HG03571 (cell line): ENCODE results near the gene FBXW7.

ENCODE experiments used
- ATAC-seq: cut with Tn5 transposase; IDR thresholded peaks from one replicate; pipeline ENCODE4 v1.9.1; 2021; ENCODE audit not compliant: unreplicated experiment

The FBXW7 gene

GRCh38 chr4:152513078-152513477, 22.8 kb downstream of the FBXW7 start:
- no peak for ATAC-seq

- no peak for ATAC-seq
Observed at GRCh38 chr4:152512483-152512882, 23.4 kb downstream of the FBXW7 start.

- ATAC-seq = peak; percentile 61
Observed at GRCh38 chr4:152510349-152511147, 25.3 kb downstream of the FBXW7 start.

GRCh38 chr4:152509595-152510225, 26.2 kb downstream of the FBXW7 start:
- ATAC-seq = no peak

- no peak for ATAC-seq
Observed at GRCh38 chr4:152508818-152509217, 27.1 kb downstream of the FBXW7 start.

GRCh38 chr4:152508386-152508785, 27.5 kb downstream of the FBXW7 start:
- no peak for ATAC-seq

GRCh38 chr4:152503653-152504290, 32.1 kb downstream of the FBXW7 start:
- ATAC-seq = no peak

- ATAC-seq = no peak
Observed at GRCh38 chr4:152501846-152502536, 33.9 kb downstream of the FBXW7 start.

GRCh38 chr4:152500800-152501434, 35.0 kb downstream of the FBXW7 start:
- peak; percentile 57 for ATAC-seq

GRCh38 chr4:152500275-152500674, 35.6 kb downstream of the FBXW7 start:
- ATAC-seq = no peak

- no peak for ATAC-seq
Observed at GRCh38 chr4:152499344-152499743, 36.5 kb downstream of the FBXW7 start.

- ATAC-seq = no peak
Observed at GRCh38 chr4:152494020-152494419, 41.9 kb downstream of the FBXW7 start.

GRCh38 chr4:152488246-152488645, 47.6 kb downstream of the FBXW7 start:
- ATAC-seq = no peak

GRCh38 chr4:152486429-152487389, 49.2 kb downstream of the FBXW7 start:
- ATAC-seq = no peak

GRCh38 chr4:152485726-152486276, 50.1 kb downstream of the FBXW7 start:
- peak; percentile 93 for ATAC-seq

GRCh38 chr4:152482211-152482610, 53.7 kb downstream of the FBXW7 start:
- no peak for ATAC-seq

- no peak for ATAC-seq
Observed at GRCh38 chr4:152480901-152481300, 55.0 kb downstream of the FBXW7 start.

- no peak for ATAC-seq
Observed at GRCh38 chr4:152480326-152480725, 55.6 kb downstream of the FBXW7 start.

- ATAC-seq = no peak
Observed at GRCh38 chr4:152479428-152480026, 56.4 kb downstream of the FBXW7 start.
